NOMO-1 treated with DMSO at 0.1 percent for 48 hours (cell line): ENCODE data around the gene PROM2.

ENCODE experiments used
- DNase-seq: peaks from one replicate; lab custom pipeline; 2025; ENCODE audit not compliant: unreplicated experiment; lab: John Stamatoyannopoulos, UW

Gene PROM2

DNA sequence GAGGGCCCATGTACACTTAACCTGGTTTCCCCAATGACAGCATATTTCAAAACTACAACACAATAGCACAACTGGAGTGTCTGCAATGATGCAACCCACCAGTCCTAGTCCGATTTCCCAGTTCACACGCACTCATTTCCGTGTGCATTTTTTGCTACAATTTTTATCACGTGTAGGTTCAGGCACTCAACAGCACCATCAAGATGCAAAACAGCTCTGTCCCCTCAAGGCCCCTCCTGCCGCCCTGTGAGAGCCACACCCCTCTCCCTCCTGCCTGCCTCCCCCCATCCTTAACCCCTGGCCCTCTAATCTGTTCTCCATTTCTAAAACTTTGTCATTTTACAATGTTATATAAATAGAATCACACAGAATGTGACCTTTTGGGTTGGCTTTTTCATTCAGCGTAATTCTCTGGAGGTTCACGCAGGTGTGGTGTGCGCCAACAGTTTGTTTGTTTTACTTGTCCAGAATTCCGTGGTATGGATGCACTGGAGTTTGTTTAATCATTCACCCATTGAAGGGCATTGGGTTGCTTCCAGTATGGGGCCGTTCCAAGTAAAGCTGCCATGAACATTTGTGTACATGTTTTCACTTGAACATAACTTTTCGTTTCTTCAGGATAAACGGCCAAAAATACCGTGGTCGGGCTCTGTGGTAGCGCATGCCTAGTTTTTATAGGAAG is 31.3 kb downstream of the PROM2 start:
- DNase-seq: no peak

DNA sequence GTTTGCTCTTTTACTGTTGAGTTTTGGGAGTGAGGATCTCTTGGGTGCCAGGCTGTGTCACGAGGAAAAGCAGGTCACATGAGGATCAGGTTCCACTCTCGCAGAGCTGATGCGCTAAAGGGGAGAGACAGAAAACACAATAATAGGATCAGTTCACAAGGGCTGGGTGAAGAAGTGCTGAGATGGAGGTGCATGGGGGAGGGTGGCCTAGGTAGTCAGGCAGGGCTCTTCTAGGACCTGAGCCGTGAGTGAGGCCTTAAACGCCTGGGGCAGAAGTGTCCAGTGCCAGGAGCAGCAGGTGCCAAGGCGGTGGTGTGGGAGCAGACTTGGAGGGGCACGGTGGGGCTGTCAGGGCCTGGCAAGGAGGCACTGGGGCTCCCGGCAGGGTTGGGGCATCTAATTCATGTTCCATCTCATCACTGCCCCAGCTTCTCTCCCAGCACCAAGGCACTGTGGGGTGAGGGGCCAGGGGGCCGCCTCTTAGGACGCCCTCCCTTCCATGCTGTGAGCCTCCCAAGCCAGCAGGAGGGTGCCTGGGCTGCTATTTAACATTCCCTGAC is 32.2 kb downstream of the PROM2 start:
- no peak for DNase-seq

DNA sequence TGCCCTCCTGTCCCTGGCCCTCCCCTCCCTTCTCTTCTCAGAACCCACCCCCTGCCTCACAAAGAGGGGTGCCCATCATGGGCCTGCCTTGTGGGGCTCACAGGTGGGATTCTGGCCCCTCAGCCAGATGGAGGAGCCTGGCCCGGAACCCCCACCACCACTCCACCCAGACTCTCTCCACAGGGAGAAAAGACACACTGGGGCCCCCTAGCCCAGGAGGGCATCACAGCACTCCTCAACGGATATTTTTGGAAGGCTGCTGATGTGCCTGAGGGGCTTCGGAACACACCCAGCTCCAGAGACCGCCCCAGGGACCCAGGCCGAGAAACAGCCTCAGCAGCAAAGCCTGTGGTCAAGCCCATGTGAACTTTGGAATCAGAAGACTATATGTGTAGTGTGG is 32.8 kb downstream of the PROM2 start:
- no peak for DNase-seq

DNA sequence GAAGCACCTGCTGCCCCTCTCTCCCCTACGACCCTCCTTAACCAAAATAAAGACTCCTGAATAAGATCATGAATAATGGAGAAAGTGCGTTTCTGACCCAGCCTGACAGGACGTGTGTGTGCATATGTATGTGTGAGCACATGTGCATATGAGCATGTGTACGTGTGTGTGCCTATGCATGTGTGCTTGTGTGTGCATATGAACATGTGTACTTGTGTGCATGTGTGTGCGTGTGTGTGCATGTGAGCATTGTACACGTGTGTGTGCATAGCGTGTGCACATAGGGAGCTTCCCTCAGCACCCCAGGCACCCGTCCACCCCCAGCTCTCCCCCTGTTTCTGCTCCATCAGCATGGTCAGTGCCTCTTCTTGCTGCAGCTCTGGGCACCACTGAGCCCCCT is 33.6 kb downstream of the PROM2 start:
- no peak for DNase-seq

DNA sequence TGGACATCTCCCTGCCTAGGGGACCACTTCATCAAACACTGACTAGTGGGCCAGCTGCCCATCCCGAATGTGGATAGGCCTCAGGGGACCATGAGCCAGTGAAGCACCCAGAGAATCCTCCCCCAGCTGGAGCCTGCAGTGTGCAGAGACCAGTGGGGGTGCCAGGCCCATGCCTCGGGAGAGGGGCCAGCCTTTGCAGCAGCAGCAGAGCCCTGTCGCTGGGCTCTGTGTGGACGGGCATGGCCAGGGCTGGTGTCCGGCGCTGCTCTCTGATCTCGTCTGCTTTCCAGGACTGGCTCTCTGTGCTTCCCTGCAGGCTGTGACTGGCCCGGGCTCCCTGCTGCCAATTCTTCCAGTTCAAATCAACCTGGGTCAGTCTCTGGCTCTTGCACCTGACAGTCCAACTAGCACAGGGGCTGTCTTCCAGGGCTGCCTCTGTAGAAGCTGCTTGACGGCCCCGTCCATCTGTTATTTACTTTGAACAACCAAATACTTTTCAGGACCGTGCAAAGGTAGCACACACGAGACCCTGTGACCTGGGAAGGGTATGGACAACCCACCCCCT is 34.3 kb downstream of the PROM2 start:
- no peak for DNase-seq

DNA sequence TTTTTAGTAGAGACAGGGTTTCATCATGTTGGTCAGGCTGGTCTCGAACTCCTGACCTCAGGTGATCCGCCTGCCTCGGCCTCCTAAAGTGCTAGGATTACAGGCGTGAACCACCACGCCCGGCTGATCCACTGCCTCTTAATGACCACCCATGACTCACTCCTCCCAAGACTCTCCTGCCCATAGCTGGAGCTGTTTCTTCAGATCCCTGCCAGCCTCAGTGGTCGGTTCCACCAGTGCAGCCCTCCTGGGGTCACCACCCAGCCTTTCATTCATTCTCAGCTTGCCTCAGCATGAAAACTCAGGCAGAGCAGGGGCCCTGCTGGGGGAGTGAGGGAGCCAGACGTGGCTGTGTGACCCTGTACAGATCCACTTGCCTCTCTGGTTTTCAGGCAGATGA is 35.4 kb downstream of the PROM2 start:
- DNase-seq: no peak

DNA sequence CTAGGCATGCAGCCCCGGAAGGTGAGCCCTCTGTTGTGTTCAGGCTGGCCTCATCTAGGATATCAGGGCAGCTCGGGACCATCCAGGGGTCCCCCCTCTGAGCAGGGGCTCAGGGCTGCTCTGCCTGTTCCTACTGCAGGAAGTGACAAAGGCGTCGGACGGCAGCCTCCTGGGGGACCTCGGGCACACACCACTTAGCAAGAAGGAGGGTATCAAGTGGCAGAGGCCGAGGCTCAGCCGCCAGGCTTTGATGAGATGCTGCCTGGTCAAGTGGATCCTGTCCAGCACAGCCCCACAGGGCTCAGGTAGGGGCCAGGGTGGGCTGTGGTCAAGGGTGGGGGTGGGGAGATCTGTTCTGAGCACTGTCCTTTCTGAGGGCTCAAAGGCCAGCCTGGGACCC is 36.0 kb downstream of the PROM2 start:
- DNase-seq: no peak

DNA sequence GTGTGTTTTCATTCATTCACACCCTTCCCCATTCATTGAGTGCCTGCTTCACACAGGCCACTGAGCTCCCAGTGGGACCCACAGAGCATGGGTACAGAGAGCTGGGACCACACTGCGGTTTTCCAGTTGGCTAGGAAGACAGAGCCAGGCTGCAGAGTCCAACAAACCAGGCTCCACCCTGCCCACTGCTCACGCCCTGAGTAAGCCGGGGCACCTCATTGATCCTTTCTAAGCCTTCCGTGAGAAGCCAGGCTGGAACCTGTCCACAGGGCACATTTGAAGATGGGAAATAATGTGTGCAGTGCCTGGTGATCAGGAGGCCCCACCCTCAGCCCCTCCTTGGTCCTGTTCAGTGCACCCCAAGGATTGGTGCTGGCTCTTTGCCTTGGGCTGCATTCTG is 36.4 kb downstream of the PROM2 start:
- no peak for DNase-seq

DNA sequence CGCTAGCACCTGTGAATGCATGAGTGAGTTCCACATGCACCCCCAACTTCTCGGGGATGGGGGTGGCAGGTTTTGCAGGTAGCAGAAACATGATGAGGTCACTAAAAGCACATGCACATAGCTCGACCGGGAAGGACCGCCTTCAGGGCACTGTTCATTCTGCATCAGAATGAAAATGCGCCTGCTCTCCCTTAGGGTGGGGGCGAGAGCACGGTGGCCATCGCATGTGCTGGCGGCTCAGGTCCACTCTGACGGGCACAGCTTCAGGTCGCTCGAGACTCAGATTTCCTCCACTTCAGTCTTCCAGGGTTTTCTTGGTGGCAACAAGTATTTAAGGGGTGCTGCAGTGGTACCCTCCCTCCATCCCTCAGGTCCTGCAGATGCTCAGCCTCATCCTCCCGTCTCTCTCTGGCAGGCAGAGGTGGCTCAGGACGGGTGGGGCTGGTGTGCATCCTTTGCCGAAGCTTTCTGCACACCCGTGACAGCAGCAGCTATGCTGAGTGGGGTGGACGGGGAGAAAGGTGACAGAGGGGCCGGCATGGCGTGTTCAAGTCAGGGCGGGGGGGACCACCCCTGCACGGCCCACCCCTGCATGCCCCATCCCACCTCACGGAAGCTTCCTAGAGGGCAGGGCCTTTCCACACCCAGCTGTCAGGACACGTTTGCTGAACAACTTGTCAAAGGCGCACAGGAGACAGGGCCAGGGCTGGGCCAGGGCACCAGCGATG is 37.7 kb downstream of the PROM2 start:
- DNase-seq: no peak

DNA sequence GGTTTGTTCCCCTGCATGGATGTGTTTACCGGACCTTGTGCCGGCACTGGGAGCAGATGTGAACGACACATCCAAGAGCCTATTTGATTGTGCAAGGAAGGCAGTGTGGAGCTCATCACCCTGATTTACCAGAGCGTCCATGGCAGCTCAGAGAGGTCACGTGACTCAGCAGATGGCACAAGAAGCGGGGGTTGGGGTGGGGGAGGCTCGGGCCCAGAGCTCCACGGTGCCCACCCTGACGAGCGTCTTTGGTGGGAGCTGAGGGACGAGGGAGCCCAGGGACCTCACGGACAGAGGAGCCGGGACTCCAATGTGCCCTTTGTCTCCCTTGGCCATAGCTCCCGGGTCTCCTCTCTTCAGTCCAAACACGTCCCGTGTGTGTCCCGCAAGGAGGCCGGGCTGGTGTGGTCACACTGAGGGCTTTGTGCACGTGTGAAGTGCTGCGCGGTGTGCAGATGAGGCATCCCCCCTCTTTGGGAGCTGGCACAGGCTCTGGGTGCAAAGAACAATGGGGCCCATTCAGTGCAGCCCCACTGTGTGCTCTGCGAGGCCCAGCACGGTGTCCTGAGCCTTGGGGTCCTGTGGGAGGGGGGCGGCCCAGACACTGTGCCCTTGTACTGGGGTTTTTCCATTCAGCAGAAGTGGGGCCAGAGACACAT is 38.4 kb downstream of the PROM2 start:
- DNase-seq: no peak

DNA sequence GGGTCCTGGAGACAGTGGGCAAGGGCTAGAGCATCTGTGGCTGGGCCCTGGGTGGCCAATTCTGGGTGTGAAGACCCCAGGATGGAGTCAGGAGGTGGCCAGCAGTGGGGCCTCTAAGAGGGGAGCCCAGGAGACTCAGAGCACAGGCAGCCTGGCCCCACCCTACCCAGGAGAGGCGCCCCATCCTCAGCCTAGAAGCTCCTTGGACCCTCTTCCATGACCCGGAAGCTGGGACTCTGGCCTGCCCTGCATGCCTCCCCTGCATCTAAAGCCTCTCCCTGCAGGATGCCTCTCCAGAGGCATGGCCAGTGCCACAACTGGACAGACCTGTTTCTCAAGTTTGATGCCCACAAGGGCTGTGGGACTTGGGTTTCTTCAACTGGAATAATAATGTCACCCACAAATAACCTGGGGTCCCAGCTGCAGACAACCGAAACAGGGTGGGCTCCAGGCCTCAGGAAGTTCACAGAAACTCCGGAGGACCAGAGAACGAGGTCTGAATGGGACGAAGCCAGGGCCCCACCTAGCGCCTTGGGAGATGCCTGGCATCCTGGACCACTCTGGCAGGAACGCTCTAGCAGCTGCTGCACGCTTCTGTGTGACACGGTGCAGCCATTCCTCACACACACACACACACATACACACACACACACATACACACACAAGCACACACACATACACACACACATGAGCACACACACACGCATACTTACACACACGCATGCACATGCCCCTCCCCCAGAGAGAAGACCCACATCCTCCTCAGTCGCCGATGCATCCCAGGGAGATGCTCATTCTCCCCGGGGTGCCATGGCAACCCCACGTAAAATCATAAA is 39.3 kb downstream of the PROM2 start:
- no peak for DNase-seq

DNA sequence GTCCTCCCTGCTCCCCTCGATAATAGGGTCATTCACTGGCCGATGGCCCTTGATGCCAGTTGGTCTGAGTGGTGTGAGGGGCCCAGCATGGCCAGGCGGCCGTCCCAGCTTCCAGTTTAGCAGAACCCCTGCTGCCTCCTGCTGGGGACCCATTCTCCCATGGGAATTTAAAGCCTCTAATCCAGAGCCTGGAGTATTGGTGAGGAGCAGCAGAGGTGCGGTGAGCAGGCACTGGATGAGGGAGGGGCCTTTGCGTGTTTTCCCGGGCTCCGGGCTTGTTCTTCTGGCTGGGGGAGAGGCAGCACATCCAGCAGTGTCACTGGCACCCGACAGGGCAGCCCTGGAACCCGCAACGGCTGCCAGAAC is 40.3 kb downstream of the PROM2 start:
- no peak for DNase-seq

DNA sequence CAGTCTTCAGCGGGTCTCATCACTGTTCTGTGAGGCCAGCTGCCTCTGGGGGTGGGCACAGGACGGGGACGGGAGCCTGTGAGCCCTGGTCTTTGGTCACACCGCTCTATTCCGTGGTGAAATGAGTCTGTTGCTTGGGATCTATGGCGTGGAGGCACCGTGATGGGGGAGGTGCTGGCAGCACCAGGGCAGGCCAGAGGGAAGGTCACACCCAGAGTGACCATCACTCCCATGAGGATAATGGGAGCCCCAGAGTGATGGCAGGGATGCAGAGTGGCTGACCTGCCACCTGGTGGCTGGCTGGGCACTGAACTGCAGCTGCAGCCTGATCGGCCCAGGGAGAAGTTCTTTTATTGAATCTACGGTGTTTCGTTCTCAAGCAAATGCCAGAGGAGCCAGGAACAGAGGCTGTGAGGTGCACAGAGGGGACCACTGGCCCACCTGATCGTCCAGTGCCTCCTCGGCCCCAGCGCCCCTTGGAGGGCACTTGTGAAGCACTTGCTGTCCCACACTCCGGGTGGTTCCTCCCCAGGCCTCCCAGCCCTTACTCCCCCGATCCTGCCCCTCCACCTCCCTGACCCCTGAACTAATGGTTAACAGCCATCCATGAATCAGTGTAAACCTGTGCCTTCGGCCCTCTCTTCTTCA is 40.8 kb downstream of the PROM2 start:
- no peak for DNase-seq

DNA sequence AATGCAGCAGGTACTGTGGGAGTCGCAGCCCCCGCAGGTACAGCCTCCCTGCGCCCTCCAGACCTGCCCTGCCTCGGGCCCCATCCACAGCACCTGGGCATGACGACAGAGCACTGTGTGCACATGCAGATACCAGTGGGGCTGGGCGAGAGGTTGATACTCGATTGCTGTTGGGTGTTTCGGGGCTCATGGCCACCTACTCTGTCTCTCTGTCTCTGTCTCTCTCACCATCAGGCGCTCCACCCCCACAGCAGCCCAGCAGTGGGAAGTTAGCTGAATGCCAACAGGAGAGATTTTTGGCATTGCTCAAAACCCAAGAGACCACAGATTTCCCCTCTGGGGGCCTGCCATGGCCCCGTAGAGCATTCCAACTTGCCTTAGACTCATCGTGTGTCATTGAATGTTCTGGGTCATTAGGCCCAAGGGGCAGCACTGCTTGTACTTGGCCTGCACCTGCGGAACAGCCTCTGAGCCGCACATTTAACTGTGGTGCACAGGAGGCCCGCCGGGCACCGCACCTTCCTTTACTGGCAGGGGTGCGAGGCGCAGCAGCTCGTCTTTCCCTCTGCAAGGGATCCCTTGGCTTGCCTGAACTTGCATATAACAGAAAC is 41.7 kb downstream of the PROM2 start:
- DNase-seq: no peak

DNA sequence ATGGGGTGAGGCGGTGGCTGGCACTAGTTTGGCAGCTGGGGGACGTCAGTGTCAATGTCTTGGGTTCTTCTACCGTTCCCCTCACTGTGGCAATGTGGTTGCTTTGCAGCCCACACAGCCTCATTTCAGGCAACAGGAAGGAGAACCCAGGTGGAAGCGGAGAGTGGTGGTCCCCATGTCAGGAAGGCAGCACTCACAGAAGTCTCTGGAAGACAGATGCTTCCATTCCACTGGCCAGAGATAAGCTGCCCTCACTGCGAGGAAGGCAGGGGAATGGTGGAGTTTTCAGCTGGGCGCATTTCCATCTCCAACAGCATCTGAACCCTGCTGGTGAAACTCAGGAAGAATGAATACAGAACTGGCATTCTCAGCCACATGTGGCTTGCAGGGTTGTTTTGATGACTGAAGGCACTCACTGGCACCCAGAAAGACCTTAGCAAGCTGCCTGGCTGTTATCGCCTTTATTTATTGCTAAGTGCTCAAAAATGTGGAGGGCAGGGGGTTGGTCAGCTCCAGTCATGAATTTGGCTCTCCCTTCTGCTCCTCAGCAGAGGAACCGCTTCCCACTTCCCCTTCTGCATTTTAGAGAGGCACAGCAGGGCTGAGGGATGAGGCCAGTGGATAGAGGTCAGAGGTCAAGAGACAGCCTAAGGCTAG is 42.3 kb downstream of the PROM2 start:
- peak; percentile 20 for DNase-seq

DNA sequence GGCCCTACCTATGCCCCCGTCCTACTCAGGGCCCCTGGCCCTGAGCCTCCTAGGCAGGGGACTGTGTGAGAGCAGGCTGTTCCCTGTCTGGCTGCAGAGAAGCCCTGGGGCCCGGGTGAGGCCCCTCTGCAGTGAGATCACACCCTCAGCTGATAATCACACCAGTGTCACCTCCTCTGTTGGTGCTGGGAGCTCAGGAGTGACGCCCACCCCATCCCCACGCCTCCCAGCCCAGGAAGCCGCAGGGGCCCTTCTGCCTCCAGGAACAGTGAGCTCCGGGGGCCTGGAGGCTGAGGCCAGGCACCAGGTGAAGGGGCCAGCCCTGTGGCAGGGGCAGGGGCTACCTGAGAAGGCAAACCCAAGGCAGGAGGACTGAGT is 42.9 kb downstream of the PROM2 start:
- DNase-seq: no peak

DNA sequence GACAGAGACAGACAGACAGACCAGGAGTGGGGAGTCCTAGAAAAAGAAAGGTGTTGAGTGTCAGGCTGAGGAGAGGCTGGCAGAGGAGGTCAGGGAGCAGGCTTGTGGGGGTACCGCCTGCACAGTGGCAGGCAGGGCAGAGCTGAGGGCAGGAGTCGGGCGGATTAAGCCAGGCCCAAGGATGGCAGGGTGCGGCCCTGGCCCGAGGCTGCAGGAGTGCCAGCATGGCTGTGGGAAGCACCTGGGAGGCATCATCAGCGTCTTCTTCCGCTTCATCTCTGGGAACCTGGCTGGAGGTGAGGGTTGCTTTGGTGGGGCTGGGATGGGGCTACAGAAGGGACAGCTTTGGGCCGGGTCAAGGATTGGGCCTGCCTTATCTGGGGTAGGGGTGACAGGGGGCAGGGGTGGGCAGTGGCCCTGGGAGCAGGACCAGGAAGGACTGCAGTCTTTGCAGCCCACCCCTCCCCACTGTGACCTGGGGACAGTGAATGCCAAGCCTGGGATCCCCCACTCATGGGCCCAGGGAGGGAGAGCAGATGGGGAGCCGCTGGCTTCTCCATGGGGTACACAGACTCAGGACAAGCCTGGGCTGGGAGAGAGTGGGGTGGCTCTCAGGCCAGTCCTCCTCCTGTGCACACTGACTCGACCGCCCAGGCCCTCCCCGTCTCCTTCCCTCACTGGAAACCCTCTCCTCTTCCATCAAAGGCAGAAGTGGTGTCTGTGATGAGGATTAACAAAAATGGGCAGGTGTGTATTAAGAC is 43.6 kb downstream of the PROM2 start:
- DNase-seq: no peak

DNA sequence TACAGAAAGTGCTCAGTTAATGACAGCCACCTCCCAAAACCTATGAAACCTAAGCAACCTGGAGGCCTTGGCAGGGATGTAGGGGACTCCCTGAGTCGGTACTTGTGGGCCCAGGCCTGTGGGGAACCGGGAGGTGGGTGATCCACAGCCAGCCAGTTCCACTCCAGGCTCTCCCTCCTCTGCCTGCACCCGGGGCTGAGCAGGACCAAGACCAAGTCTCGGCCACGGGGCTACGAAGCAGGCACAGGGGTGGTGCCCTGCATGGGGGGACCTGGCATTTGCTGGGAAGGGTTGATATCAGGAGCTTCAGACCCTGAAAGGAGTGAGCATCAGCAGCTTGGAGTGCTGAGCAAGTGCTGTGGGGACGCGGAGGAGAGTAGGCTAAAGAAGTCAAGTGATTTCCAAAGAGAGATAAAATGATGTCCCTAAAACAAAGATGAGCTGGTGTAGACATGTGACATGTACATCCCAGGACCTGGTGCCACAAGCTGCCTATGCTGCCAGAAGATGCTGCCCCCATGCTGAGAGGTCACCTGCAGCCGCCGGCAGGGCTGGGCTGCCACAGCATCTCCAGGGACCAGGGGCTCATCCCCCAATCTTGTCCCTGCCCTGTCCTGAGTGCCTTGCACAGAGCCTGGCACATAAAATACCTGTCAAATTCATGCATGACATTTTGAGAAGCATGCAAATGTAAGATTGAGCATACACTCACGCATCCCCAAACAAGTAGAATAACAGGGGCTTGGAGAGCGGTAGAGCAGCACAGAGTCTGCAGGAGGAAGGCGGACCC is 44.4 kb downstream of the PROM2 start:
- DNase-seq: no peak
